Thyroid gland (tissue), 4 donors: ENCODE data around the gene CLCNKA. TPM values are rescaled to one million over a fixed set of nuclear protein-coding genes. Genes with fewer than 3 reads are reported as not detected.
"Not testable (repeated sequence)": the region's sequence is repeated elsewhere in the genome, so short reads cannot be mapped to it uniquely, and the experiment has no call there.

Experiments used
- DNase-seq, 2 donors: peaks; one replicate each; pipeline ENCODE4 v3.0.0-alpha.2; 2019
- H3K27ac ChIP-seq, 3 donors: fragments of 200-600 bp; sonication (generic); 1 replicate in 2 of 3; 2 replicates in 1 of 3; pipeline ENCODE4 v1.5.1; 2016 to 2019; ENCODE audit warnings: mild to moderate bottlenecking in 1 of 3, moderate library complexity in 1 of 3
- H3K27me3 ChIP-seq: fragments of 200-600 bp; sonication (generic); one replicate; pipeline ENCODE4 v1.5.1; 2019
- H3K36me3 ChIP-seq, 2 donors: fragments of 200-600 bp; sonication (generic); one replicate each; pipeline ENCODE4 v1.5.1; 2016 to 2019
- H3K4me1 ChIP-seq, 2 donors: fragments of 200-600 bp; sonication (generic); one replicate each; pipeline ENCODE4 v1.5.1; 2017 to 2019
- H3K4me3 ChIP-seq, 3 donors: fragments of 200-600 bp; sonication (generic); replicated peaks in 1 of 3; 1 replicate in 2 of 3; 2 replicates in 1 of 3; pipeline ENCODE4 v1.5.1; 2016; ENCODE audit warnings: mild to moderate bottlenecking in 1 of 3
- H3K9me3 ChIP-seq: fragments of 200-600 bp; sonication (generic); one replicate; pipeline ENCODE4 v1.5.1; 2017
- POLR2A ChIP-seq, 2 donors: fragments of 450-650 bp; IDR thresholded peaks; one replicate each; pipeline ENCODE4 v1.6.1; 2017; ENCODE audit warnings: antibody characterized with exemption in 2 of 2, mild to moderate bottlenecking in 2 of 2, moderate library complexity in 1 of 2
- whole genome bisulfite sequencing, 2 donors: methylation state at CpG; one replicate each; pipeline ENCODE4 v1.1.5; 2017; 5-methylcytosine and 5-hydroxymethylcytosine counted together
- intact Hi-C: fragments of 100-400 bp; cut with DNase I; formaldehyde crosslinking; loops from one replicate; pipeline ENCODE4 v1.15.1; 2023
- total RNA-seq, 4 donors: library from RNA; depleted of rRNA; stranded (reverse); fragments of >200 nt; gene quantifications; one replicate each; pipeline ENCODE4 v1.2.3, GENCODE V29; 2016
- TF ChIP-seq, protein P1 (sequence below), 6 experiments: fragments of 200-600 bp in 3 of 6; fragments of 450-650 bp in 3 of 6; sonication (generic) in 3 of 6; IDR thresholded peaks; one replicate each; pipeline ENCODE4 v1.5.1; 2016 to 2019; ENCODE audit warnings: antibody characterized with exemption in 6 of 6, mild to moderate bottlenecking in 2 of 6, inconsistent platforms in 1 of 6, moderate library complexity in 1 of 6

CLCNKA gene
- total RNA-seq, 4 donors from 2014 or later: 3.9 to 27.1 (median 16.1) TPM

DNA sequence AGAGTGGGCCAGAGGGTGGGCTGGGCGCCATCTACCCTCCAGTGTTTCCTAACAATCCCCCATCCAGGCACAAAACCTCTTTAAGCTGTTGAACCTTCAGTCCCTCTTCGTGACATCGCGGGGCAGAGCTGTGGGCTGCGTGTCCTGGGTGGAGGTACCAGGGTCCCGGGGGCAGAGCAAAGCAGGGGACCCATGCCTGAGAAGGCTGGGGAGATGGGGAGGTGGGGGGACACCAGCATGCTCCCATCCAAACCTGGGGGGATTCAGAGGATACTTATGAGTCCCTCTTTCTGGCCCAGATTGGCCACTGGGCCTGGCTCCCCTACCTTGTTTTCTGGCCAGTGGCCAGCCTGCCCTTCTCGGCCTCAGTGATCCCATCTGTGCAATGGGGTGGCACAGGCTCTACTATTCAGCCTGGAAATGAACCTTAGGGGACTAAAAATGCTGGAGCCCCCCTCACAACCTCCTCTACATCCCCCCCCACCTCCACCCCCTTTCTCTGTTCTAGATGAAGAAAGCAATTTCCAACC is 11.3 kb downstream of the CLCNKA start:
- H3K36me3 ChIP-seq, intact Hi-C loops, H3K4me1 ChIP-seq, DNase-seq, H3K4me3 ChIP-seq, H3K27me3 ChIP-seq, H3K27ac ChIP-seq, H3K9me3 ChIP-seq: not testable (repeated sequence)
- WGBS, 2 donors: 51 to 52% methylated on average over 5 to 7 of the region's 7 CpGs
- TF ChIP-seq, protein P1, sequence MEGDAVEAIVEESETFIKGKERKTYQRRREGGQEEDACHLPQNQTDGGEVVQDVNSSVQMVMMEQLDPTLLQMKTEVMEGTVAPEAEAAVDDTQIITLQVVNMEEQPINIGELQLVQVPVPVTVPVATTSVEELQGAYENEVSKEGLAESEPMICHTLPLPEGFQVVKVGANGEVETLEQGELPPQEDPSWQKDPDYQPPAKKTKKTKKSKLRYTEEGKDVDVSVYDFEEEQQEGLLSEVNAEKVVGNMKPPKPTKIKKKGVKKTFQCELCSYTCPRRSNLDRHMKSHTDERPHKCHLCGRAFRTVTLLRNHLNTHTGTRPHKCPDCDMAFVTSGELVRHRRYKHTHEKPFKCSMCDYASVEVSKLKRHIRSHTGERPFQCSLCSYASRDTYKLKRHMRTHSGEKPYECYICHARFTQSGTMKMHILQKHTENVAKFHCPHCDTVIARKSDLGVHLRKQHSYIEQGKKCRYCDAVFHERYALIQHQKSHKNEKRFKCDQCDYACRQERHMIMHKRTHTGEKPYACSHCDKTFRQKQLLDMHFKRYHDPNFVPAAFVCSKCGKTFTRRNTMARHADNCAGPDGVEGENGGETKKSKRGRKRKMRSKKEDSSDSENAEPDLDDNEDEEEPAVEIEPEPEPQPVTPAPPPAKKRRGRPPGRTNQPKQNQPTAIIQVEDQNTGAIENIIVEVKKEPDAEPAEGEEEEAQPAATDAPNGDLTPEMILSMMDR (IDR thresholded peaks at IDR 0.05): peak in 1 of 6 experiments; percentile 2

DNA sequence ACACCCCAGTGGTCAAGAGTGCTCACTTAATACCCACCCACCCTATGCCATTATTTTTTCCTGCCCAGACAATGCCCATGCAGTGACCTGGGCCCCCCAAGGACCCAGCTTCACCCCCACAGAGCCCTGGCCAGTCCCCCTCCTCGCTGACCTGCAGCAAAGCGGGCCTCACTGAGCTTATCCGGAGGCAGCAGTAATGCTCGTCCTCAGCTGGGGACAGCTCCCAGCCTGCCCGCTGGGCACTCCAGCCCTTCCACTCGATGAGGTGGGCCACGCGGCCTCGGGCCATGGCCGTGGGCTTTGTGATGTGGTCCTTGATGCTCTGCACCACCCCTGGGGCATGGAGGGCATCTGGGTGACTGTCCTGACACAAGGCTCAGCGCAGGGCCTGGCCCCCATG is 14.6 kb downstream of the CLCNKA start:
- H3K27ac ChIP-seq, H3K27me3 ChIP-seq, H3K9me3 ChIP-seq, DNase-seq, H3K36me3 ChIP-seq, intact Hi-C loops, H3K4me3 ChIP-seq, H3K4me1 ChIP-seq: not testable (repeated sequence)
- WGBS, 2 donors: 90 to 98% methylated on average over 6 to 7 of the region's 11 CpGs

DNA sequence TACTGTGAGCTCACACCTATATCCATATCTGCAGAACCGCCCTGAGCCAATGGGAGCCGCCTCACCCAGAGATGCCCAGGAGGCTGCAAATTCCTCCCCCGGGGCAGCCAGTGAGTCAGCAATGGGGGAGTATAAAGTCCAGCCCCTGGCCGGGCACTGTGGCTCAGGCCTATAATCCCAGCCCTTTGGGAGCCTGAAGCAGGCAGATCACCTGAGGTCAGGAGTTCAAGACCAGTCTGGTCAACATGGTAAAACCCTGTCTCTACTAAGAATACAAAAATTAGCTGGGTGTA is 16.7 kb downstream of the CLCNKA start:
- Histone ChIP-seq H3K4me1 (peaks cover under 1 to 4% of the 10 kb centered on the region in 2 donors), H3K27me3 (no peaks in the 10 kb centered on the region), H3K4me3 (no peak overlapping the region), H3K9me3 (no peaks in the 10 kb centered on the region), H3K27ac (no peak overlapping the region), H3K36me3 (no peaks in the 10 kb centered on the region)
- 74 to 84% methylated on average over 3 to 4 of the region's 4 CpGs for WGBS, 2 donors
- TF ChIP-seq, protein P1 (IDR thresholded peaks at IDR 0.05): no peak
- no peak for TF ChIP-seq POLR2A (IDR thresholded peaks at IDR 0.05)
- no peak for DNase-seq
- intact Hi-C loops: no loop called here

DNA sequence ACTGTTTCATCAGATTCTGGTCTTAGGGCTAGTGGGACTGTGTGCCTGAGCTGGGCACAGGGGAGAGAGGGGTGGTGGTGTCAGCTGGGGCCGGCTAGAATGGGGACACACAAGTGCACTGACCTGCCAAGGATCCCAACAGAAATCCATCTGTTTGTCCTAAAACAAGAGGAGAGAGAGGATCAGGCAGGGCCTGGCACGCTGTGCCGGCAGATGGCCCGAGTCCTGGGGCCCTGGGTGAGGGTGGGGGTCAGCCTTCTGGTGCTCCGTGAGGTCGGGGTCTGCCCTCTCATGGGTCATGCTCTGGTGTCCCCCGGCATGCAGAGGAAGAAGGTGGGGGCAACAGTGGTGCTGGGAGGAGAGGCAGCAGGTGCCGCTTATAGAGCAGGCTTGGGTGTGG is 18.0 kb downstream of the CLCNKA start:
- H3K9me3 ChIP-seq, H3K36me3 ChIP-seq, DNase-seq, H3K27me3 ChIP-seq, intact Hi-C loops, H3K4me3 ChIP-seq, H3K27ac ChIP-seq: not testable (repeated sequence)
- 64 to 78% methylated on average over 4 to 8 of the region's 8 CpGs for WGBS, 2 donors
- peaks cover 7 to 12% of the 10 kb centered on the region in 2 donors for H3K4me1 ChIP-seq

DNA sequence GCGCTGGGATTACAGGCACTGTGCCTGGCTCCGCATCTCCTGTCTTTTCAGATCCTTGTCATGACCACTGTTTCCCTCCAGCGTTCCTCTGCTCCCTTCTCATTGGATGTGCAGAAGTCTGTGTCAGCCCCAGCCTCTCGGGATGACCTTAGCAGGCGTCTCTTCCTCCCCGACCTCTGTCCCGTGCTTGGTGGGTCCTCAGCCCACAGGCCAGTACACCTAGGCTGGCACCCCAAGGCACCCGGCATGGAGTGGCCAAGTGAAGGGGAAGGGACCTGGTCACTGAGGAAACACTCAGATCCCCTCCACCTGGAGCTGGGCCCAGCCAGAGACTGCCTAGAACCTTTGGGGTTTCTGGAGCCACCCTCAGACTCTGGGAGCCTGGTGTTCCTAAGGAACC is 19.4 kb downstream of the CLCNKA start:
- H3K27ac ChIP-seq: no peak overlapping the region
- no peaks in the 10 kb centered on the region for H3K9me3 ChIP-seq
- H3K27me3 ChIP-seq: no peaks in the 10 kb centered on the region
- WGBS, 2 donors: 45 to 52% methylated on average over 8 of the region's 8 CpGs
- H3K36me3 ChIP-seq: no peaks in the 10 kb centered on the region
- TF ChIP-seq, protein P1 (IDR thresholded peaks at IDR 0.05): no peak
- no peak for TF ChIP-seq POLR2A (IDR thresholded peaks at IDR 0.05)
- H3K4me3 ChIP-seq: no peak overlapping the region
- peaks cover 7 to 12% of the 10 kb centered on the region in 2 donors for H3K4me1 ChIP-seq
- DNase-seq: no peak
- intact Hi-C loops: no loop called here

DNA sequence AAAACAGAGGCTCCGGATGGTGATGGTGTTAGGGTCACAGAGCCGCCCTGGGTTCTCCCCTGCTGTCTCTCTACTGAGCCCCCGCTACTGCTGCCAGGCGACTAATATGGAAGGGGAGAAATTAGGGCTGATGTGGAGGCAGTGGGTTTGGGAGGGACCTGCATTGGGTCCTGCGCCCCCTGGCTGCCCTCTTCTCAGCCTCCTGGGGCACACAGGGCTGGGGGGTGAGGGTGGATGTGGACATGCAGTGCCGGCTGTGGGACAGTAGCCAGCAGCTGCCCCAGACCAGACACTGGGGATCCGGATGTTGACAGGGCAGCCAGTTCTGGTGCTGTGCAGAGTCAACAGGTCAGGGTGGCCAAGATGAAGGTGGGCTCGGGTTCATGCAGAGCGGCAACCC is 20.3 kb downstream of the CLCNKA start:
- TF ChIP-seq POLR2A (IDR thresholded peaks at IDR 0.05): no peak
- TF ChIP-seq, protein P1 (IDR thresholded peaks at IDR 0.05): no peak
- Histone ChIP-seq H3K4me3 (no peak overlapping the region), H3K4me1 (peaks cover 7 to 12% of the 10 kb centered on the region in 2 donors), H3K9me3 (no peaks in the 10 kb centered on the region), H3K27me3 (no peaks in the 10 kb centered on the region), H3K27ac (no peak overlapping the region), H3K36me3 (no peaks in the 10 kb centered on the region)
- intact Hi-C loops: no loop called here
- no peak for DNase-seq
- 82 to 94% methylated on average over 7 to 8 of the region's 9 CpGs for WGBS, 2 donors

DNA sequence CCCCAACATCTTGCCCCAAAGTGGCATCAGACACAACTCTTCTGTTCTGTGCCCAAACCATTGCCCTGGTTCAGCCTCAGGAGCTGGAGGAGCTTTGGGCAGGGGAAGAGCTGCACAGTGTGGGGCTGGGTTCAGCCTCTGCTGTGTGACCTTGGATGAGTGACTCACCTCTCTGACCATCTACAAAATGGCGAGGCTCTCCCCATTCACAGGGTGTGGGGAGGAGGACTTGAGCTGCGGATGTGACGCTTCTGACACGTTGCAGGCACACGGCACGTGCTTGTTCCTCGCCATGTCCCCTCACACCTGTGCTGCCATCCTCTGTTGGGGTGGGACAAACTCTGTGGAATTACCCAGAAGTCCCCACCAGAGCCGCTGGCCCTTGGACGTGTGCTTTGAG is 20.8 kb downstream of the CLCNKA start:
- H3K36me3 ChIP-seq, H3K9me3 ChIP-seq, intact Hi-C loops, DNase-seq, H3K27me3 ChIP-seq, H3K27ac ChIP-seq, H3K4me3 ChIP-seq: not testable (repeated sequence)
- WGBS, 2 donors: no CpG with 5 or more reads among the region's 9 CpGs
- H3K4me1 ChIP-seq: peaks cover 7 to 12% of the 10 kb centered on the region in 2 donors
